NCI-H1092 treated with DMSO at 0.1 percent for 48 hours (cell line): ENCODE data around the gene GAL3ST2.

Experiments
- DNase-seq: peaks from one replicate; lab custom pipeline; 2025; lab: John Stamatoyannopoulos, UW

The GAL3ST2 gene

DNA sequence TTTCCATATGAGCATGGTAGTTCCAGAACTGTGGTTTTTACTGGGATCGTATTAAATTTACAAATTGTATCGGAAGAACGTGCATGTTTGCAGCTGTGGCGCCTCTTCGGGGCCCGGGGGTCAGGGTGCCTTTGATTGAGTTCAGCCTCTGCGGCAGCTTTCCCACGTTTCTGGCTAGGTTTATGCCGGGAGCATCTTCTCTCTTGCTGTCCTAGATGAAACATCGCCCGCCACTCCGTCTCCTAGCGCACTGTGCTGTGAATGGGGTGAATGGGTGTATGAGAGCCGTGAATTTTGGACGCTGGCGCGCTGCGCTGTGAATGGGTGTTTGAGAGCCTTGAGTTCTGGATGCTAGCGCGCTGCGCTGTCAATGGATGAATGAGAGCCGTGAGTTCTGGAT lies 69.8 kb downstream of the GAL3ST2 start:
- DNase-seq: no peak

DNA sequence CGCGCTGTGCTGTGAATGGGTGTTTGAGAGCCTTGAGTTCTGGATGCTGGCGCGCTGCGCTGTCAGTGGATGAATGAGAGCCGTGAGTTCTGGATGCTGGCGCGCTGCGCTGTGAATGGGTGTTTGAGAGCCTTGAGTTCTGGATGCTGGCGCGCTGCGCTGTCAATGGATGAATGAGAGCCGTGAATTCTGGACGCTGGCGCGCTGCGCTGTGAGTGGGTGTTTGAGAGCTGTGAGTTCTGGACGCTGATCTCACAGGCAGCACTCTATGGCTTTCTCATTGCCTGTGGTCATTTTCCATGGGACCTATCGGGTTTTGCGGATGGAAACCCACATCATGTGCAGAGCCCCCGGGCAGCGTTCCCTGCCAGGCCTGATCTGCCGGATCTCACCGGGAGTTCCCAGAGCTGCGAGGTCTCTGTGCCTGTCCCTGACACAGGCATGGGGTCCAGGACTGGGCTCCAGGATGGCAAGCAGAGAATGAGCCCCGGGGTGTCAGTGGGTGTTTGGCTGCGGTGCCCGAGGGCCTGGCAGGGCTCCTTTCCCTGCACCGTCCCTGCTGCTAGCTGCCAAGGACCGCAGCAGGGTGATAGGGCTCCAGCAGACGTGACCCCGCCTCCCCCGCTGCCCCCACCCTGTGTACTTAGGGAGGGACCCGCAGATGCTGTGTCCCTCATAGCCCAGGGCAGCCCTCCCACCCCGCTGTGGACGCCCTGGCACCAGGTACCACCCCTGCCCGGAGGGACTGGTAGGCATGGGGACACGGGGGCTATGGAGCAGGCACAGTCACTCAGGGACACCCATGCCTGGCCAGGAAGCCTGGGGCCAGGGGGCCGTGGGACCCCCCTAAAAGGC lies 72.4 kb downstream of the GAL3ST2 start:
- DNase-seq: no peak

DNA sequence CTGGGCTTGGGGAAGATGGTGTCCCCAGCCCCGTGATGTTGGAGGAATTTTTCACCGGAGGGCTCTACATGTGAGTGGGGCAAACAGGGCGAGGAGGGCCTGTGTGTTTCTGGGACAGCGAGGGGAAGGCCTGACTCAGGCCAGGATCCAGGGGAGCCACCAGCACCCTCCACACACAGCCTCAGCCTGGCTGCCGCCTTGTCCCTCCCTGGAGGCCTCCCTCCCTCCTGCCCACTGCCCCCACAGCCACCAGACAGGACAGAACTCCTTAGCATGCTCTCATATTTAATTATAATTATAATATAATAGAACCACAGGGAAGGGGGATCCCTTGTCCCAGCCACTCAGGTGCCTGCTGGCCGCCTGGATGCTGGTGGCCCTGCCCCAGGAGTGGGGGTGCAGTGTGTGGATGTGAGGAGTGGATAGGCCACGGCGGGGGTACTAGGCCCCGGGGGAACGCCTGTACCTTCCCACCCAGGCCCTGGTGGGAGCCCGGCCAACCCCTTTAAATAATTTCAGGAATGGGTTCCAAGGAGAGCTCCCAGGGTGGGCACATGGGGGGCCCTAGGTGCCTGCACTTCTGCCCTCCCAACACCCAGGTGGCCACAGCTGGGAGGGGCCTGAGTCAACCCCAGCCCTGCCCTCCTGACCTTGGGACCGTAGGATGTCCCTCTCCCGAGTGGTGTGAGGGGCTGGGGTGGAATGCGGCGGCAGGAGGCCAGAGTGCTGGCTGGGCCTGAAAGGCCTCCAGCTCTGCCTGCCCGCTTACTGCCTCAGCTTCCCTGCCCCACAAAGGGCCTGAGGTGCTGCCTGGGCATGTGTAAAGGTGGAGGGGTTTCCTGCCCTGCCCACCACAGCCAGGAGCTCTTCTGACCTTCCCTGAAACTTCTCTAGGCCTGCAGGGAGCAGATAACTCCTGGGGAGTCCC lies 73.3 kb downstream of the GAL3ST2 start:
- no peak for DNase-seq

DNA sequence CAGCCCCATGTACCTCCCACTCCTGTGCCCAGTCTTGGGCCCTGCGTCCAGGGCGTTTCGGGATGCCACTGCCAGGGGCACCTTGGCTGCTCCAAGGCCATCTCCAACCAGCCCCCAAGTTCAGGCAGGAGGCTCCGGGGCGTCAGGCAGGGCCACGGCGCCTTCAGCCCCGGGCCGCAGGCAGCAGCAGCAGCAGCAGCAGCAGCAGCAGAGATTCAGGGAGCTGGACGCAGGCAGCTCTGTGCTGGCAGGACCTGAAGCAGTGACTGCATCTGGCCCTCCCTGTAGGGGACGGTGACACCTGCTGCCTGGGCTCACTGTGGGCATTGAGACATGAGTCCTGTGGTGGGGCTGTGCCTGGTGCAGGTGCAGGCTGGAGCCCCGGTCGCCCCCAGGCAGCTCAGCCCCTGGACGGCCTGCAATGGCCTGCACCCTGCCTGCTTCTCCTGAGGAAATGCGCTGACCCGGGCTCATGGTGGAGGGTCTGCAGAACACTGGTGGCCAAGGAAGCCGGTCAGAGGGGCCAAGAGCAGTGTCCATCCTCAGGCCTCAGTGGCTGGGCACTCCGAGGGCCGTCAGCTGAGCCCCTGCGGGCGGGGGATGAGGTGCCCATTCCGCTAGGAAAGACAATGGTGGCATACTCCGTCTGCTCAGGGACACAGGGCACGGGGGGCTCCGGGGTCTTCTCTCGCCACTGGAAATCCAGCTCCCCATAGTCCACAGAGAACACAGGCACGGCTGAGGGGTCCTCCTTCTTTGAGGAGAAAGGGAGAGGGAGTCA lies 74.1 kb downstream of the GAL3ST2 start:
- no peak for DNase-seq

DNA sequence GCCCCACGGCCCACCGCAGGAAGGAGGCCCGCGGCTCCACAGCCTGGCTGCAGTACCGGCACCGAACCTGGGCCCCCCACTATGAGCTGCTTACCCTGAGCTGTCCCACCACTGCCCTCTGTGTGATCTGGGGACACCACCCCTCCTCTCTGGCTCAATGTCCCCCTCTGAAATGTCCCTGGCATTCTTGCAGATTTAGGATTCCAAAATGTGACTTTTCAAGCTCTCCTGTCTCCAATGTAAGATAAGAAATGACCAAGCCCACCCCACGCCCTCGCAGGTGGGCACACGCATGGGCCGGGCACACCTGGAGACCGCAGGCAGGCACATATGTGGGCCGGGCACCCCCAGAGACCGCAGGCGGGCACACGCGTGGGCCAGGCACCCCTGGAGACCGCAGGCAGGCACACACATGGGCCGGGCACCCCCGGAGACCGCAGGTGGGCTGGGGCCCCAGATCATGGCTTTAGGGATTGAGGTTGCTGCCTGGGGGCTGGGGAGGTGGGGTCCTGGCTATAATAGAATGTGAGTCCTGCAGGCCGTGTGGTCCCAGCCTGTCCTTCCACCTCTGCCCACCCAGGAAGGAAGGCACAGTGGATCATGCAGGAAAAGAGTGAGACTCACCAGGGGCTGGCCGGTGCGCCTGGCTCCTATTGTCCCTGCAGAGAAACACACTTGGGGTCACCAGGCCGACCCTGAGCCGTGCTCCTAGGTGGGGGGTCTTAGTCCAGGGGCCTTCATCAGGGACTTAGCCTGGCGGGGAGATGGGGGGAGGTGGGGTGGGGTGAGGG lies 74.9 kb downstream of the GAL3ST2 start:
- no peak for DNase-seq

DNA sequence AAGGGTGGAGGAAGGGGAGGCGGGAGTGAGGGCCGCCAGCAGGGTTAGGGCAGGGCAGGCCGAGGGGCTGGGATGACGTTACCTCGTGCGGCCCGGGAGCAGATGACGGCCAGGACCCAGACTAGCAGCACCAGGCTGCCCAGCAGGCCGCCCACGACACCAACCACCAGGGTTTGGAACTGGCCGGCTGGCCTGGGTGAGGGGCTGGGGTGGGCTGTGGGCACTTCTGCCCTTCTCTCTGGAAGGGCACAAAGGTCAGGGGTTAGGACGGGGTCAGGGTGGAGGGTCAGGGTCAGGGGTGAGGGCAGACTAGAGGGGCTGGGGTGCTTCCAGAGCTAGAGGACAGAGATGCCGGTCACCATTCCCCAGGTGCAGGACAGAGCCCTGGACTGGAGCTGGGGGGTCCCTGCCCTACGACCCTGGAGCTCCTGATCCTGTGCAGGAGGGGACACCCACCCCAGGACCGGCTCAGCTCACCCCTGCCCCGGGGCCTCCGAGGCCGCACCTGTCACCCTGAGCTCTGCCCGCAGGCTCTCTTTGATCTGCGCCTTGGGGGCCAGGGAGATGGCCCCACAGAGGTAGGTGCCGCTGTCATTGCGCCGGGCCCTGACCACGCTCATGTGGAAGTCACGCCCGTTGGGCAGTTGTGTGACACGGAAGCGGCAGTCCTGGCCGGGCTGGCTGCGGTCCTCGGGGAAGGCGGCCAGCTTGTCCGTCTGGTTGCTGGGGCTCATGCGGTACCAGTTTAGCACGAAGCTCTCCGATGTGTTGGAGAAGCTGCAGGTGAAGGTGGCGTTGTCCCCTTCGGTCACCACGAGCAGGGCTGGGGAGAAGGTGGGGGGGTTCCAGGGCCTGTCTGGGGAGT lies 75.7 kb downstream of the GAL3ST2 start:
- DNase-seq: no peak

DNA sequence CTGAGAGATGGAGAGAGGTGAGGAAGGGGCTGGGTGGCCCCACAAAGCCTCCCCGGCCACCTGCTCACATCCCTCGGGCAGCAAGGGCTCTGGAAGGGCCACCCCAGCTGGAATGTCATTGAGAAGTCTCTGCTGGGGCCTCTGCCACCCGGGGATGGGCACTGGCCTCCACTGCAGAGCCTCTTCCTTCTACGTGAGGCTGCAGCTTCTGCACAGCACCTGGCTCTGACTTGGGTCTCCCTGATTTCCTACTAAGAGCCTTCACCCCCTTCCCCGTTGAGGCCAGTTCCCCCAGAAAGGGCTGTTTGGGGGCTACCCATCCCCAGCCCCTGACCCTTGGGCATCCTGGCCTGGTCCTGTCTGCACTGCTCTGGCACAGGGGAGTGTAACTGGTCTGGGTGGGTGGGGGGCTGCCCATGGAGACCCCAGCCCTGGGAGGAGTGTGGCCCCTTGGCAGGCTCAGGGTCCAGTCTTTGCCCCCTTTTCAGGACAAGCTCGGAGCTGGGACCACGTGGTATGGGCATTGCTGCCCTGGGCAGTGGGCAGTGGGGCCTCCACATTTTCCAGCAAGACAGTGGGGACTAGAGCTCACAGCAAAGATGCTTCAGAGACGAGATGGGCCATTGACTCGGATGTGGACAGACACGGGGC lies 76.5 kb downstream of the GAL3ST2 start:
- no peak for DNase-seq
